ENCODE results near the gene MOB3A.

GRCh38 chr19:2045501-2046045 lies 50.6 kb downstream of the MOB3A start:
- TF ChIP-seq POLR2AphosphoS5 (IDR thresholded peaks at IDR 0.05; ENCODE audit: low read depth): no peak
- no peak for TF ChIP-seq EZH2 (IDR thresholded peaks at IDR 0.05; ENCODE audit: low read depth, unreplicated experiment)
- no peak for TF ChIP-seq CTCF (conservative IDR thresholded peaks at IDR 0.05; ENCODE audit: low read depth in 2 of 2)
- TF ChIP-seq REST (IDR thresholded peaks at IDR 0.05; ENCODE audit: unreplicated experiment): no peak
- TF ChIP-seq JUNB (IDR thresholded peaks at IDR 0.05; ENCODE audit: unreplicated experiment): no peak
- no peak for TF ChIP-seq EZH2phosphoT487 (IDR thresholded peaks at IDR 0.05; ENCODE audit: unreplicated experiment)
- TF ChIP-seq CREB1 (CRISPR knock-in tag; IDR thresholded peaks at IDR 0.05; ENCODE audit: low read depth): no peak
- no peak for TF ChIP-seq ZNF331 (CRISPR knock-in tag; IDR thresholded peaks at IDR 0.05; ENCODE audit: low read depth)
- TF ChIP-seq ETS1 (IDR thresholded peaks at IDR 0.05): no peak
- no peak for TF ChIP-seq NANOG (IDR thresholded peaks at IDR 0.05; ENCODE audit: borderline replicate concordance)
- TF ChIP-seq ZNF462 (CRISPR knock-in tag; IDR thresholded peaks at IDR 0.05): no peak
